DMS 273 treated with DMSO at 0.1 percent for 48 hours (cell line): ENCODE measurements around the gene HOXA4.

Source experiments
- DNase-seq: peaks from one replicate; lab custom pipeline; 2025; lab: John Stamatoyannopoulos, UW

HOXA4 gene

DNA sequence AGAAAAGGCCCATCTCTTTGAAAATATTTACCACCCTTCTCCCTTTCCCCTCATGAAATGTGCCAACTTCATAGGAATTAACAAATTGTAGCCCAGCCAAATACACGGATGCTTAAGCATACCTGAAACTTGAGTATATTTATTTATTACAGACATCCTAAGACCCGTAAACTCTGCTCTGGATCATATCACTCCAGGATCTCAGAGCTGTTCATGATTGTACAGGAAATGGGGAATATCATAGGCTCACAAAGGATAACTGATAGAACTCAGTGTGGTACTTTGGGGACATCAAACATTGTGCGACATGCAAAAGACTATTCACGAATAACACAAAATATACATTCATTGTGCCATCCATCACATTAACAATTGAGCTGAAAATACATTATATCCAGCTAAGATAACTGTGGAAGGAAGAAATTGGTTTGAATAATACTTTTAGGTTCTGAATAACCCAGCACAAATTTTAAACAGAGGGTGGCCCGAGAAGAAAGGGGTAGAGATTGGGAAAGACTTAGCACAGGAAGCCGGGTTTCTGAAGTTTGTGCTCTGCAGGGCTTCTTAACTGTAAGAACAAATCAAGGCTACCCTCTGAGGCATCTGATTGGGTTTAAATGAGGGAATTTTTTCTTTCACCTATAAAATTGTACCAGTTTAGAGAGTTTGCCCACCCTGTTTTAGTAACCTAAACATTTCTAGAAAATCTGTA lies 37.2 kb downstream of the HOXA4 start:
- DNase-seq: no peak

DNA sequence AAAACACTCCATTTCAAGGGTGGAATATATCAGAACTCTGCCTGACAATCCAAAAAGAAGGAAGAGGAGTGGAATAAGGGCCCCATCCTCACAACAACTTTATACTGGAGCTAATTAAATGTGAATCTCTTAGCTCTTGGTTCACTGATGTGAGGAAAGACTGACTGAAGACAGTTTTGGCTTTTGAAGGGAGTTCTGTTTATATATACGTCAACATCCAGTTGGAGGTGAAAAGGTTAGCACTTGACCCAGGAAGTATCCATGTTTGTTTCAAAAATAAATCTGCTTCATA lies 37.8 kb downstream of the HOXA4 start:
- DNase-seq: no peak

DNA sequence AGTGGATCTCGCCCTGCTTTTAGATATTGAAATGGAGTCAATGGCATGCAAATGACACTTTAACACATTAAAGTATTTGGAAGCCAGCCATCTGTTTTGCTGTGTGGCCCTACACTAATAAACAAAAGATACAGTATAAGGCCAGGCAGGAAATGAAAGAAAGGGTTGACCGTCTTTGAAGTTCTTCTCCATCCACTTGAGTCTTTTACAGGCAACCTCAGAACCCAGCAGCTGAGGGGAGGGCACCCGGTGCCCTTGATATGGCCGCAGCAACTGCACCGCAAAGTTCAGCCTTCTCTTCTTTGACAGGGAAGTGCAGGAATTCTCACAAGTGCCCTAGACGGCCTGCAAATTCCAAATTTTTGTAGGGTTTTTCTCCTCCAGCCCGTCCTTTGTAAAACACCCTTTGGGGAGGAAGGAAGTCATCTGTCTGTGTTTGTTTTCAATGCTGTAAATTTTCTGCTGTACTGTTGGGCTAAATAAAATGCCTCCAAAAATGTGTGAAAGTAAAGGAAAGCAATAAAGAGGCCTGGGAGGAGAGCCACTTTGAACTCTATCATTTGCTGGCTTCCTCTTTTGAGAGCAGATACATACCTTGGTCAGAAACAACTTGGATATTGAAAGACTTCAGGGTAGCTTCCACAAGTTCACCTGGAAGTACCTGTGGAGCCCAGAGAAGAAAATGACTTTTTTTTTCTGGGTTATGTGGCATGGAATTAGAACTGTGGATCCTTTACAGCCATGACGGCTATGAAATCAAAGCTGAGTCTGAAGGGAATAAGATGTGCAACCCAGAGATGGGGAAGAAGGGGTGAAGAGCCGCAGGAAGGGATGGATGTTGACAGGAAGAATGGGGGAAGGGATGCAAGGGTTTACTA lies 38.4 kb downstream of the HOXA4 start:
- DNase-seq: no peak

DNA sequence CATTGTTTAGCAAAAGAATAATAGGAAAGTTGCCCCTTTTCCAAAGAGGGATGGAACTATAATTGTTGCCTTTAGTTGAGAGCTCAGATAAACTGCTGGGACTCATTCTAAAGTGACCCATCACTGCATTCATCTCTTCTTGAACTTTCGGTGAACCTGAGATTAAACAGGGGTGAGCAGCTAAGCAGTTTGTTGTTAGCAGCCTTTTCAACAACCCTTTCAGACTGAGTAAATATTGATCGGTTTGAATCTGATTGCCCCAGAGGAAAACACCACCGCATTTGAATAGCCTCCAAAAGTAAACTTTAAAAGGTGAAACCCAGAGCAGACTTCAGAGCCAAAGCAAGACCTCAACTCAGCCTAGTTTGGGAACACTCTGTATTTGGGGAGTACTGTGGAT lies 39.5 kb downstream of the HOXA4 start:
- DNase-seq: no peak

DNA sequence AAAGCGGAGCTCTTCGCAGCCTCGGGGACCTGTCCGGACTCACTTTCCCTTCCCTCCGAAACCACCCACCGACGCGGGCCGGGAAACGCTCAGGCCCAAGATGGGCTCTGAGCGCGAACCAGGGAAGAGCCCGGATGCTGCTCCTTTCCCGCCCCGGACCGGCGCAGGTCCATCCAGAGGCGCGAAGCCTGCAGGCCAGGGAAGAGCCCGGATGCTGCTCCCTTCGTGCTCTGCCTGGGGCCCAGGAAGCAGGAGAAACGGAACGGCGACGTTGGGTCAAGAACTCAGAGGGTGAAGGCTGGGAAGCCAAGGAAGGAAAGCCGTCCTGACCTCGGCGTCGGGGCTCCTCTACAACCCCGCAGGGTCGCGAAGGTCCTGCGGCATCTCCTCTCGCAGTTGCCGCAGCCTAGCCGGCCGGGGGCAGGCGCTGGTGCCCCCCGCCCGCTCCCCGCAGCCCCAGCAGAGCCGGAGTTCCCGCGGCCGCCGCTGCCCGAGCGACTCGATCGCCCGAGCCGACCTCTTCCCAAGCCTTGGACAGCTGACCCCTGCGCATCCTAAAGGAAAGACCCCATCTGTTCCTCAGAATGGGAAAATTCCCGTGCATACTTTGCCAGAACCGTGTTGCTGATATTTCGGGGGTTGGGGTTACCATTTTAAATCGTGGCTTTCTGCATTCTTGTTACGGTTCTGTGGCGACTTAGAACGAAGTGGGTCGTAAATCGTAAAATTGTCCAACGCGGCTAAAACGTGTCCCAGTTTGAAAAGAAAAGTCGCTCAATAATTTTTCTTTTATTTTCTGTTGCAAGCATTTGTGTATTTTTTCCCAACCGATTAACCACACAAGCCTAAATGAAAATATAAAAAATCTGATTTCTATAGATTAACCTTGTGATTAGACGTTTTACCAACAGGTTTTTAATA lies 42.3 kb downstream of the HOXA4 start:
- no peak for DNase-seq

DNA sequence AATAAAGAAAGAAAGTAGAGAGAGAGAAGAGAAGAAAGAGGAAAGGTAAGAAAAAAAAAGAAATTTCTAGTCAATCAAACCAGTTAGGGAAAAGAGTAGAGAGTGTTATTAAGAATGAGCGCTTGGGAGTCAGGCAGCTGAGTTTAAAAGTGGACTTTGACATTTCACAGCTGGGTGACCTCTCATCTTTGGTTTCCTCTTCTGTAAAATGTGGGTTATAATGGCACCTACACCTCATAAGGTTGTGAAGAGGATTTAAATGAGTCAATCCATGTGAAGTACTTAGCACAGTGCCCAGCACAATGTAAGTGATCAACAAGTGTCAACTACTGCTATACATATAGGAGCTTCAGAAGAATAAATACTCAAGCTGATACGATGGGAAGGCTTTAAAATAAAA lies 46.9 kb downstream of the HOXA4 start:
- no peak for DNase-seq

DNA sequence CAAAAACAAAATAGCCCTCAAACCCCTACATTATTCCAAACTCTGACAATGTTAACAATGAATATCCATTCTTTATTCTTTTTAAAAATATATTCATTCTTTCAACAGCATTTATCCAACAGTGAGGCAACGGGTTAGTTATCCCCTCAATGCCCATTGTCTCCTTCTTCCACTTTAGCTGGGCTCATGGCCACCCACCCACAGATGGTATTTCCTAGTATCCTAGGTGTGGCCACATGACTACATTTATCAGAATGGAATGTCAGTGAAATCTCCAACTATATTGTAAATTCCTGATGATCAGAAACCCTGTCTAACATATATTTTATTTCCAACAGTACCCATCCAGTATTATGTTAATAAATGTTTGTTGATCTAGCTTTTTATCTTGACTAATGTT lies 48.4 kb downstream of the HOXA4 start:
- DNase-seq: no peak

DNA sequence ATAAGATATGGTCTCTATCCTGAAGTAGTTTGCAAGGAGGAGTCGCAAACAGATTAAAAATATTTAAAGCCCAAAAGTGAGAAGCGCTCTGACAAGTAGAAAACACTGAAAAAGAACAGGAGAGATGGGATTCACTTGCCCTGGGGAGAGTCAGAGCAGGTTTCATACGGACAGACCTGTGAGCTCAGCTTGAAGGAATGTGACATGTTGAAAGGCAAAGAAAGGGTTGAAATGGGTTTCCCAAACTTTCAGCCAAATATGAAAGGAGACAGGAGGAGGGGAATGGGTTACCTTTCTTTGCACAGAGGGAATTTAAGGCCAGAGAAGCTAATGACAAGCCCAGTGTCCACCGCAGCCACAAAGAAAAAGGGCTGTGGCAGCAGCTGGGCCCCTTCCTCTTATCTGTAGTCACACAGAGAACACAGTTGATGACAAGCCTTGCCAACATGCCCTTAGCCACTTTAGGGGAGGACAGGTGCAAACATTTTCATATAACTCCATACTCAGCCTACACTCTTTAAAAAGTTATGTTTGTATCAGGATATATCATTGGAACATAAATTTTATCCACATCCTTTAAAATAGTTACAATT lies 49.6 kb downstream of the HOXA4 start:
- no peak for DNase-seq

DNA sequence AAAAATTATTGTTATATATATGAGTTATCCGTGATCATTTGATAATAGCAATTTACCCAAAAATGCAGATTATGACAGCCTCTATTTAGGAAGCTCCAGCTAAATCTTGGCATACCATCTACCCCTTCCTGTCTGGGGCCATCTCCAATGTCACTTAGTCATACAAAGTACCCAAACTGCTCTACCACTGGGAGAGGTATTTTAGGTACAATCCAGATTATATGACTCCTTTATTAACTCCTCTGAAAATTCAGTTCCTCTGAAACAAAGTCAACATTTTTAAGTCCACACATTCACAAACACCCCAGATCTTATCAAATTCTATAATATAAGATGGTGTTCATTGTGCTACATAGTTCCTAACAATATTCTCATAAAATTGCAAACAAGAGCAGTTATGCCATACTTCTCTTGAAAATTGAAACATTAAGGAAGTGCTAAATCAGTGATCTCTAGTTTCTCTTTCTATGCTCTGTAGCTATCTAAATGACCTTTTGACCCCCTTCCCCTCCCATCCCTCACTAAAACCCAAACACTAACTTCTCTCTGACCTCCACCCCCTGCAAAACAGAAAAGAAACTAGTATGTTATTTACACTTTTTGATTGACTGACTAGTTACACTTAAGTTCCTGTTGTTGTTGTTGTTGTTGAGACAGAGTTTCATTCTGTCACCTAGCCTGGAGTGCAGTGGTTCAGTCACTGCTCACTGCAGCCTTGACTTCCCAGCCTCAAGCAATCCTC lies 51.2 kb downstream of the HOXA4 start:
- no peak for DNase-seq

DNA sequence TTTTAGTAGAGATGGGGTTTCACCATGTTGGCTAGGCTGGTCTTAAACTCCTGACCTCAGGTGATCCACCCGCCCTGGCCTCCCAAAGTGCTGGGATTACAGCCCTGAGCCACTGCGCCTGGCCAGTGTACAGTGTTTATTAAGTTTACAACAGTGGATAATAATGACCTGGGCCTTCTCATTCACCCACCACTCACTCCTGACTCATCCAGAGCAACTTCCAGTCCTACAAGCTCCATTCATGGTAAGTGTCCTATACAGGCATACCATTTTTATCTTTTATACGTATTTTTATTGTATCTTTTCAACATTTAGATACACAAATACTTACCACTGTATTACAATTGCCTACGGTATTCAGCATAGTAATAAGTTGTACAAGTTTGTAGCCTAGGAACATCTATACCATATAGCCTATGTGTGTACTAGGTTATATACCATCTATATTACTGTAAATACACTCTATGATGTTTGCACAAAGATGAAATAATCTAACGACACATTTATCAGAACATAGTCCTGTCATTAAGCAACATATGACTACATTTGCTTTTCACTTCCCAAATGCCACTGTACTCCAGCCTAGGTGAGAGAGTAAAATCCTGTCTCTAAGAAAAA lies 51.8 kb downstream of the HOXA4 start:
- no peak for DNase-seq
